Dendritic cell treated with granulocyte-macrophage colony-stimulating factor and Interleukin-4, amounts not matched to agents 40 ng/mL and 50 ng/mL, for 4 days (primary cell): ENCODE data around the gene DOCK7.
"Not testable (repeated sequence)": the region's sequence is repeated elsewhere in the genome, so short reads cannot be mapped to it uniquely, and the experiment has no call there.

ENCODE experiments used
- H3K27ac Mint-ChIP-seq: one replicate; pipeline ENCODE4 v1.8.0; 2022; ENCODE audit warnings: mild to moderate bottlenecking, mixed read lengths
- H3K27me3 Mint-ChIP-seq: one replicate; pipeline ENCODE4 v1.8.0; 2022; ENCODE audit warnings: mild to moderate bottlenecking, mixed read lengths
- H3K36me3 Mint-ChIP-seq: one replicate; pipeline ENCODE4 v1.8.0; 2022; ENCODE audit warnings: low read depth, mixed read lengths
- H3K4me1 Mint-ChIP-seq: one replicate; pipeline ENCODE4 v1.8.0; 2022; ENCODE audit warnings: low read depth, mixed read lengths
- H3K4me3 Mint-ChIP-seq: one replicate; pipeline ENCODE4 v1.8.0; 2022; ENCODE audit warnings: mild to moderate bottlenecking, moderate library complexity, mixed read lengths
- H3K9me3 Mint-ChIP-seq: one replicate; pipeline ENCODE4 v1.8.0; 2022; ENCODE audit warnings: mixed read lengths
- intact Hi-C: fragments of 100-400 bp; cut with micrococcal nuclease; formaldehyde crosslinking; loops from one replicate; pipeline ENCODE4 v1.15.0; 2022

DOCK7 gene

GRCh38 chr1:62613325-62613727, 74.9 kb downstream of the DOCK7 start:
- intact Hi-C loops, result no loop called here
- Mint-ChIP-seq H3K4me1 (peaks cover 4% of the 10 kb centered on the region), H3K9me3 (no peaks in the 10 kb centered on the region), H3K36me3 (peaks cover 38% of the 10 kb centered on the region), H3K27ac (no peak overlapping the region), H3K4me3 (no peak overlapping the region), H3K27me3 (no peaks in the 10 kb centered on the region)

GRCh38 chr1:62612770-62613169, 75.4 kb downstream of the DOCK7 start:
- Mint-ChIP-seq H3K27ac (no peak overlapping the region), H3K9me3 (no peaks in the 10 kb centered on the region), H3K4me3 (no peak overlapping the region), H3K27me3 (no peaks in the 10 kb centered on the region), H3K36me3 (peaks cover 37% of the 10 kb centered on the region), H3K4me1 (peaks cover 4% of the 10 kb centered on the region)
- intact Hi-C loops, result no loop called here

- peaks cover 25% of the 10 kb centered on the region for H3K36me3 Mint-ChIP-seq
- H3K9me3 Mint-ChIP-seq, H3K27ac Mint-ChIP-seq, intact Hi-C loops, H3K4me3 Mint-ChIP-seq, H3K27me3 Mint-ChIP-seq, H3K4me1 Mint-ChIP-seq: not testable (repeated sequence)
Observed at GRCh38 chr1:62610588-62610987, 77.6 kb downstream of the DOCK7 start.

DNA sequence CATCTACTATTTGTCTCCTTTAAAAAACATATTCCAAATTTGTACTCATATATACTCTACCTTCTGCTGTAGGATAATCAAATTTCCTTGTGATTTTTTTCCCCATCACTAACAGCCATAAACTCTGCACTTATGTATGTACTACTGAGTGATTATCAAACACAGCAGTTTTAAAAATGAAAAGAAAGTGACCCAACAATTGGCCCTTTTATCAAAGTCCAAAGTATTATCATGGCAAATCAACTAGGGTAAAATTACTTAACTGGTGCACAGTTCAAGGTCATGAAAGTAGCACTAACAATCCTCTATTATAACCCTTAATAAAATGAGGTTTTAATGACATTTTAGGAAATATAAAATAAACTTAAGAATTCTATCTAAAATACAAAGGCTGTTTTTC, 79.3 kb downstream of the DOCK7 start:
- Mint-ChIP-seq H3K4me1 (peaks cover 4% of the 10 kb centered on the region), H3K4me3 (no peak overlapping the region), H3K27ac (no peak overlapping the region), H3K9me3 (no peaks in the 10 kb centered on the region), H3K36me3 (peaks cover 25% of the 10 kb centered on the region), H3K27me3 (no peaks in the 10 kb centered on the region)
- intact Hi-C loops, result no loop called here

DNA sequence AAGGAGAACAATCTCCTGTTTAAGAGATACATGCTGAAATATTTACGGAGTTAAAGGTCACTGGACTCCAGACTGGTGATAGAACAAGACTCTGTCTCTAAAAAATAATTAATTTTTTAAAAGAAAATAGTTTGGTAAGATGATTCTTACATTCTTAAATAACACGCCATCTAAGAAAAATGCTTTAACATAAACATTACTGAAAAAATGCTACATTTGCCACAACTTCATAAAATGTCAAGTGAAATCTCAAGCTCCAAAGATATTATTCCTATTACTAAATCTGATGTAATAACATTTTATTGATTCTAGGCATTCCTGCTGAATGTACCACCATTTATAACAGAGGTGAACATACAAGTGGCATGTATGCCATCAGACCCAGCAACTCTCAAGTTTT, 86.7 kb downstream of the DOCK7 start:
- no peak overlapping the region for H3K27ac Mint-ChIP-seq
- H3K4me3 Mint-ChIP-seq, result no peak overlapping the region
- no peaks in the 10 kb centered on the region for H3K27me3 Mint-ChIP-seq
- peaks cover 11% of the 10 kb centered on the region for H3K36me3 Mint-ChIP-seq
- intact Hi-C loops, result no loop called here
- H3K4me1 Mint-ChIP-seq, result no peaks in the 10 kb centered on the region
- H3K9me3 Mint-ChIP-seq, result no peaks in the 10 kb centered on the region

- H3K4me3 Mint-ChIP-seq, result no peak overlapping the region
- H3K27ac Mint-ChIP-seq, result no peak overlapping the region
- H3K4me1 Mint-ChIP-seq, result no peaks in the 10 kb centered on the region
- intact Hi-C loops, result no loop called here
- no peaks in the 10 kb centered on the region for H3K9me3 Mint-ChIP-seq
- no peaks in the 10 kb centered on the region for H3K27me3 Mint-ChIP-seq
- H3K36me3 Mint-ChIP-seq, result peaks cover 11% of the 10 kb centered on the region
Observed at GRCh38 chr1:62599044-62599443, 89.1 kb downstream of the DOCK7 start.

DNA sequence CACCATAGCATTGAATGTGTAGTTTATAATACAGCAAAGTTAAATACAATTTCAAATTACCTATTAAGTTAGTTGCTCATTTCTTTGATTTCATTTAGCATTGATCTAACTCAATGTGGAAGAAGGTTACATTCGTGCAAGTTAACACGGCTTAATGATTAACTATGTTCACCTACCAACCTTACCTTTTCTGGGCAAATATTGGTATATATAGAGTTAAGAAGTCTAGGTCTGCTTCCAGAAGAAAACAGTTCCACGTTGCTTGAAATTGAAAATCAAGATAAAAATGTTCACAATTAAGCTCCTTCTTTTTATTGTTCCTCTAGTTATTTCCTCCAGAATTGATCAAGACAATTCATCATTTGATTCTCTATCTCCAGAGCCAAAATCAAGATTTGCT, 90.9 kb downstream of the DOCK7 start, which contains the start of gene ANGPTL3:
Gene ANGPTL3, plus strand, starts transcription at position 240 of the 400 bp plus-strand sequence. Its CDS starts 47 bp downstream, at position 287.
- Mint-ChIP-seq H3K27ac (no peak within 1 kb of the TSS), H3K36me3 (peaks cover 11% of the 10 kb centered on the region), H3K27me3 (no peaks in the 10 kb centered on the region), H3K4me3 (no peak within 1 kb of the TSS), H3K4me1 (no peaks in the 10 kb centered on the region), H3K9me3 (no peaks in the 10 kb centered on the region)
- intact Hi-C loops, result no loop called here

- no peaks in the 10 kb centered on the region for H3K27me3 Mint-ChIP-seq
- H3K9me3 Mint-ChIP-seq, result no peaks in the 10 kb centered on the region
- intact Hi-C loops, result no loop called here
- H3K36me3 Mint-ChIP-seq, result peaks cover 19% of the 10 kb centered on the region
- H3K4me3 Mint-ChIP-seq, result no peak overlapping the region
- H3K4me1 Mint-ChIP-seq, result no peaks in the 10 kb centered on the region
- no peak overlapping the region for H3K27ac Mint-ChIP-seq
Observed at GRCh38 chr1:62595647-62596046, 92.5 kb downstream of the DOCK7 start.

DNA sequence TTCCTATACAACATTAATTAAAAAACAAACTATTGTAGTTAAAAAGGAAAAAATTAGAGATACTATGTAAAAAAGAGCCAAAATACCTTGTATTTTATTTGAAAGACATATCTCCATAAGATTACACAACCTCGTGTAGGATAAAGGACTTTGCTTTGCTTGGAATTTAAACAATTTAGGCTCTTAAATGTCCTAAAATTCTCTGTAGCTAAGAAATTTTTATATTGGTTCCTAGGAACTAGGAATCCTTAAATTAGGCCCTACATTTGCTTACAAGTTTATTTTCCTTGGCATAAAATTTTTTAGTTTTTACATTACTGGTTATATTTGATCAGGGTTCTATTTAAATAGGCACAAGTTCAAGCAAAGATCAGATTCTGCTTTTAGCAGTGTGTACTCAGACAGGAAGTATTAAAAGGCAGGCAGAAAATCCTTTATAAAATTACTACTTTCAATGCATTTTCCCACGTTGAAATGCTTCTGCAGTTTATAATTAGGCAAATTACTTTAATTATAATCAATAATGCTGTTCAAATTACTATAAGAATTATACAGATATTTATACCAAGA, 94.3 kb downstream of the DOCK7 start:
- no peaks in the 10 kb centered on the region for H3K9me3 Mint-ChIP-seq
- no peak overlapping the region for H3K27ac Mint-ChIP-seq
- no peaks in the 10 kb centered on the region for H3K4me1 Mint-ChIP-seq
- peaks cover 32% of the 10 kb centered on the region for H3K36me3 Mint-ChIP-seq
- H3K4me3 Mint-ChIP-seq, result no peak overlapping the region
- intact Hi-C loops, result no loop called here
- no peaks in the 10 kb centered on the region for H3K27me3 Mint-ChIP-seq

DNA sequence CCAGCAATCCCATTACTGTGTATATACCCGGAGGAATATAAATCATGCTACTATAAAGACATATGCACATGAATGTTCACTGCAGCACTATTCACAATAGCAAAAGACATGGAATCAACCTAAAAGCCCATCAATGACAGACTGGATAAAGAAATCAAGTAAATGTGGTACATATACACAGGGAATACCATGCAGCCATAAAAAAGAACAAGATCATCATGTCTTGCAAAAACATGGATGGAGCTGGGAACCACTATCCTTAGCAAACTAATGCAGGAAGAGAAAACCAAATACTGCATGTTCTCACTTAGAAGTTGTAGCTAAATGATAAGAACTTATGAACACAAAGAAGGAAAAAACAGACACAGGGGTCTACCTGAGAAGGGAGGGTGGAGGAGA, 97.2 kb downstream of the DOCK7 start:
- no peak overlapping the region for H3K27ac Mint-ChIP-seq
- intact Hi-C loops, result no loop called here
- H3K4me3 Mint-ChIP-seq, result no peak overlapping the region
- H3K4me1 Mint-ChIP-seq, result no peaks in the 10 kb centered on the region
- H3K9me3 Mint-ChIP-seq, result no peaks in the 10 kb centered on the region
- H3K36me3 Mint-ChIP-seq, result peaks cover 37% of the 10 kb centered on the region
- H3K27me3 Mint-ChIP-seq, result no peaks in the 10 kb centered on the region

- H3K9me3 Mint-ChIP-seq, result no peaks in the 10 kb centered on the region
- no peak overlapping the region for H3K4me3 Mint-ChIP-seq
- intact Hi-C loops, result no loop called here
- H3K27me3 Mint-ChIP-seq, result no peaks in the 10 kb centered on the region
- H3K27ac Mint-ChIP-seq, result no peak overlapping the region
- H3K36me3 Mint-ChIP-seq, result peaks cover 43% of the 10 kb centered on the region
- H3K4me1 Mint-ChIP-seq, result no peaks in the 10 kb centered on the region
Observed at GRCh38 chr1:62590255-62590969, 97.8 kb downstream of the DOCK7 start.

- Mint-ChIP-seq H3K4me1 (no peaks in the 10 kb centered on the region), H3K9me3 (no peaks in the 10 kb centered on the region), H3K4me3 (no peak overlapping the region), H3K27me3 (no peaks in the 10 kb centered on the region), H3K36me3 (peaks cover 54% of the 10 kb centered on the region), H3K27ac (no peak overlapping the region)
- intact Hi-C loops, result no loop called here
Observed at GRCh38 chr1:62589321-62589720, 98.9 kb downstream of the DOCK7 start.

GRCh38 chr1:62588000-62588399, 100.2 kb downstream of the DOCK7 start:
- Mint-ChIP-seq H3K36me3 (peaks cover 54% of the 10 kb centered on the region), H3K27me3 (no peaks in the 10 kb centered on the region), H3K9me3 (no peaks in the 10 kb centered on the region), H3K27ac (no peak overlapping the region), H3K4me3 (no peak overlapping the region), H3K4me1 (no peaks in the 10 kb centered on the region)
- intact Hi-C loops, result no loop called here

GRCh38 chr1:62585469-62586155, 102.6 kb downstream of the DOCK7 start:
- Mint-ChIP-seq H3K4me3 (no peak overlapping the region), H3K36me3 (peaks cover 69% of the 10 kb centered on the region), H3K27me3 (no peaks in the 10 kb centered on the region), H3K27ac (no peak overlapping the region), H3K9me3 (no peaks in the 10 kb centered on the region), H3K4me1 (no peaks in the 10 kb centered on the region)
- intact Hi-C loops, result no loop called here
